G401 (cell line): Measurements from ENCODE around the gene ACACA. TPM values are rescaled to one million over a fixed set of nuclear protein-coding genes. Genes with fewer than 3 reads are reported as not detected.
"Not testable (repeated sequence)": the region's sequence is repeated elsewhere in the genome, so short reads cannot be mapped to it uniquely, and the experiment has no call there.

ENCODE experiments used
- DNase-seq: peaks from one replicate; pipeline ENCODE4 v3.0.0-alpha.2; 2015; ENCODE audit warnings: low spot score
- in situ Hi-C: cut with HindIII; loops from 2 replicates; pipeline ENCODE4 v1.10.0; 2016; ENCODE audit warnings: low sequenced_read_pairs, mixed read lengths
- total RNA-seq: library from RNA; depleted of rRNA; stranded (reverse); fragments of >200 nt; shearing (Covaris generic); gene quantifications from 2 replicates; pipeline ENCODE4 v1.2.3, GENCODE V29; 2014

The ACACA gene
- total RNA-seq, 1 experiment from 2014 or later, result 128 TPM

DNA sequence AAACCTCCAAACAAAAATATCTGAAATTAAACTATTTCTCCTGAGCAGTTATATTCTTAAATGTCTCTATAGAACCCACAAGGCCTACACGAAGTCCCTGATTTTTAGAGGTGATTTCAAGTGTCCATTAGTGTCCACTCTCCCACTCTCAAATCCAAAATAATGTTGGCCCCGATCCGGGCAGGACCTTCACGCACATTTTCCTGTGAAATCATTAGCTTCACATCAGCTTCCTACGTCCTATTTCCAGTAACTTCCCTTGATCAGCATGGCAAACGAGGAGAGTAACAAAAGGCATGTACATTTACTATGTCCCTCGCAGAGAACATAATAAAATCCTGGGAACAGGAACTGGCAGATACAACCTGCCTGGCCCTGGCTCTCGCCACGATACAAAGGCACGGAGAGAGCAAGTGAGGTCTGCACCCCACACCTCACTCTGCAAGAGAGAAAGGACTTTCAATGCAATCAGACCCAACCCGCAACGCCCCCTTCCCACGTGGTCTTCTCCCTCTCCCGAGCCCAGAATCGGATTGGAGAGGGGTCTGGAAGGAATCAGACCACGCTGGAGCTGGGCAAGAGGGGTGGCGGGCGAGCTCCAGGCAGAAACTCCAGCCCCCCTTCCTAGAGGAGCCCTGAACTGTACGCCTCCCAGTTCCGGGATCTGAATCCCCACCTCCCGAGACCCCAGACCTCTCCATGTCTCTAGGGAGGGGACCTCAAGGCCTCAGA is 48.4 kb downstream of the ACACA start:
- in situ Hi-C loops, result no loop called here
- DNase-seq, result peak; percentile 73

DNA sequence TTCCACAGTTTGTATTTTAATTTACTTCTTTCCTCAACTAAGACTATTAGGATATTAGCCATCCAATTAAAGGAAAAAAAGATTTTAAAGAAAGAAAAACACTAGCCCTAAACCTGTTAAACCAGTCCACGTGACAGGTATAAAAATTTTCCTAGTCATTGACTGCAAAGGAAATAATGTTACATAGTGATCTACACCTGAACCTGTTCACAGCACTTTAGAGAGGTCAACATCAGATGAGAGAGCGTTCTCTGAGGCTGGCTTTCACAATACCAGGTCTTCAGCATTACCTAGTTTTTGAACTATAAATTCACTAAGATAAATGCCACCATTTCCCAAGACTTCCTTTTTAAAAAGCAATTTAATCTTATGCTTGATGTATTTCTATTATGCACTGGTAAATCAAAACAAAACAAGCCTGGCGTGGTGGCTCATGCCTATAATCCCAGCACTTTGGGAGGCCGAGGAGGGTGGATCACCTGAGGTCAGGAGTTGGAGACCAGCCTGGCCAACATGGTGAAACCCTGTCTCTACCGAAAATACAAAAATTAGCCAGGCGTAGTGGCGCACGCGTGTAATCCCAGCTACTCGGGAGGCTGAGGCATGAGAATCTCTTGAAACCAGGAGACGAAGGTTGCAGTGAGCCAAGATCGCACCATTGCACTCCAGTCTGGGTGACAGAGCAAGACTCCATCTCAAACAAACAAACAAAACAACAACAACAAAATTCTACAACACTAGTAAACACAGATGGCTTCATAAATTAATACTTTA is 49.7 kb downstream of the ACACA start:
- DNase-seq, in situ Hi-C loops: not testable (repeated sequence)

DNA sequence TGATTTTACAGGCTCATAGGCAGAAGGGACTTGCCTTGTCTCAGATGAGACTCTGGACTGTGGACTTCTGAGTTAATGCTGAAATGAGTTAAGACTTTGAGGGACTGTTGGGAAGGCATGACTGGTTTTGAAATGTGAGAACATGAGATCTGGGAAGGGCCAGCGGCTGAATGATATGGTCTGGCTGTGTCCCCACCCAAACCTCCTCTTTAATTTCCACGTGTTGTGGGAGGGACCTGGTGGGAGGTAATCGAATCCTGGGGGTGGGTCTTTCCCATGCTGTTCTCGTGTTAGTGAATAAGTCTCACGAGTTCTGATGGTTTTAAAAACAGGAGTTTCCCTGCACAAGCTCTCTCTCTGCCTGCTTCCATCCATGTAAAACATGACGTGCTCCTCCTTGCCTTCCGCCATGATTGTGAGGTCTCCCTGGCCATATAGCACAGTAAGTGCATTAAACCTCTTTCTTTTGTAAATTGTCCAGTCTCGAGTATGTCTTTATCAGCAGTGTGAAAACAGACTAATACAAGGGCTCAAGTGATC is 59.7 kb downstream of the ACACA start:
- in situ Hi-C loops, DNase-seq: not testable (repeated sequence)

DNA sequence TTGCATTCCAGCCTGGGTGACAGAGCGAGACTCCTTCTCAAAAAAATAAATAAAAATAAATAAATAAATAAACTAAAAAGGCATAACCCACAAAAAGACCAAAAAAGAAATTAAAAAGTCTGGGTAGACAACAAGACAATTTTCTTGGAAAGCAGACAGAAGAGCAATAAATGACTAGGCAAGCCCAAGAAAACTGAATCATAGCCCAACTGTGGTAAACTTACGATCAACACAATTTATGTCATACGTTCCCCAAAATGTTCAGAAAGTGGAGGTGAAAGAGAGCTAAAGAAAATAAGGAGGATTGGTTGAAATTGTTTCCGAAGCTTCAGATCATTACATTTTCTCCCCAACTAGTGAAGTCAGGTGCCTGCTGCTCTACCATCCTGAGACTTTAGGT is 62.1 kb downstream of the ACACA start:
- in situ Hi-C loops, result no loop called here
- no peak for DNase-seq

DNA sequence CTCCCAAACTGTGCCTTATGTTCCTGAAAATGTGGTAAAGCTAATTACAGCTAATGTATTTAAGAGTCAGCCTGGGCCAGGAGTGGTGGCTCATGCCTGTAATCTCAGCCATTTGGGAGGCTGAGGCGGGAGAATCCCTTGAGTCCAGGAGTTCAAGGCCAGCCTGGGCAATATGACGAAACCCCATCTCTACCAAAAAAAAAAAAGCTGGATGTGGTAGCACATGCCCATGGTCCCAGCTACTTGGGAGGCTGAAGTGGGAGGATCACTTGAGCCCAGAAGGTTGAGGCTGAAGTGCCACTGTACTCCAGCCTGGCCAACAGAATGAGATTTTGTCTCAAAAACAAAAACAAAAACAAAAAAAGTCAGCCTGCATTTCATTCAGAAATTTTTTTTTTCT is 64.0 kb downstream of the ACACA start:
- in situ Hi-C loops, result no loop called here
- DNase-seq, result no peak

DNA sequence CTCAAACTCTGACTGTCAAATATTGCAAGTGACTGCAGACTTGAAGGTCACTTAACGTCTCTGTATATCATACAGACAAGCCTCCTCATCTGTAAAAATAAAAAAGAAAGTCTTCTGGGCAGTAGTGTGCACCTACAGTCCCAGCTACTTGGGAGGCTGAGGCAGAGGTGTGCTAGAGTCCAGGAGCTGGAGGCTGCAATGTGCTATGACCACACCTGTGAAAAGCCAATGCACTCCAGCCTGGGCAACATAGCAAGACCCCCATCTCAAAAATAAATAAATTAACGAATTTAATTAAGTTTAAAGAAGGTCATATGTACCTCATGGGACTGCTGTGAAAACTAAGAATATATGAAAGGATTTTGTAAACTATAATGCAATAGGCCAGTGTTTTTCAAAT is 65.8 kb downstream of the ACACA start:
- in situ Hi-C loops, result no loop called here

GRCh38 chr17:37339321-37339720 is 67.3 kb downstream of the ACACA start:
- peak; percentile 41 for DNase-seq
- in situ Hi-C loops, result no loop called here

More for the DNA sequence above, 65.8 kb downstream of the ACACA start:
- DNase-seq, result no peak

GRCh38 chr17:37338847-37339246 is 67.8 kb downstream of the ACACA start:
- DNase-seq, result no peak
- in situ Hi-C loops, result no loop called here

GRCh38 chr17:37327341-37328090 is 79.1 kb downstream of the ACACA start:
- in situ Hi-C loops, result no loop called here
- no peak for DNase-seq

- in situ Hi-C loops, result no loop called here
- DNase-seq, result peak; percentile 94
These were observed 83.6 kb downstream of the ACACA start for GRCh38 chr17:37322826-37323561.

GRCh38 chr17:37322106-37322505 is 84.5 kb downstream of the ACACA start:
- in situ Hi-C loops, result no loop called here
- no peak for DNase-seq

- no peak for DNase-seq
- in situ Hi-C loops, result no loop called here
These were observed 87.6 kb downstream of the ACACA start for GRCh38 chr17:37318931-37319594.

DNA sequence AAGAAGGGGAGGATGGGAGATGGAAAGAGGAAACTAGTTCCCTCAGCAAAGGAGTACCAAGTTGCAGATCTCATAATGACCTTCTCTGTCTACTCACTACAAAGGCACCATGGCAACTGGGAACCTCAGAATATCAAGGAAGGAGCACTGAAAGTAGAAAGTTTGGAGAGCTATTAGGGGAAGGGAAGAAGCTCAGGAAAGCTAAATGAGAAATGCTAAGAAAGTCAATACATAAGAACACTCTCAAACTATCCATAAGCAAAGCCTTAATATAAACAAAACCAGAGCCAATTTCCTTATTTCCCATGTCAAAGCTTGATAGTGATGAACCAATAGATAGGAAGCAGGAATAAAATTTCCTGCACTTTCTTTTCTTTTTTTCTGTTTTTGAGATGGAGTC is 88.8 kb downstream of the ACACA start:
- DNase-seq, result no peak
- in situ Hi-C loops, result no loop called here

GRCh38 chr17:37315601-37316000 is 91.0 kb downstream of the ACACA start:
- in situ Hi-C loops, result no loop called here

DNA sequence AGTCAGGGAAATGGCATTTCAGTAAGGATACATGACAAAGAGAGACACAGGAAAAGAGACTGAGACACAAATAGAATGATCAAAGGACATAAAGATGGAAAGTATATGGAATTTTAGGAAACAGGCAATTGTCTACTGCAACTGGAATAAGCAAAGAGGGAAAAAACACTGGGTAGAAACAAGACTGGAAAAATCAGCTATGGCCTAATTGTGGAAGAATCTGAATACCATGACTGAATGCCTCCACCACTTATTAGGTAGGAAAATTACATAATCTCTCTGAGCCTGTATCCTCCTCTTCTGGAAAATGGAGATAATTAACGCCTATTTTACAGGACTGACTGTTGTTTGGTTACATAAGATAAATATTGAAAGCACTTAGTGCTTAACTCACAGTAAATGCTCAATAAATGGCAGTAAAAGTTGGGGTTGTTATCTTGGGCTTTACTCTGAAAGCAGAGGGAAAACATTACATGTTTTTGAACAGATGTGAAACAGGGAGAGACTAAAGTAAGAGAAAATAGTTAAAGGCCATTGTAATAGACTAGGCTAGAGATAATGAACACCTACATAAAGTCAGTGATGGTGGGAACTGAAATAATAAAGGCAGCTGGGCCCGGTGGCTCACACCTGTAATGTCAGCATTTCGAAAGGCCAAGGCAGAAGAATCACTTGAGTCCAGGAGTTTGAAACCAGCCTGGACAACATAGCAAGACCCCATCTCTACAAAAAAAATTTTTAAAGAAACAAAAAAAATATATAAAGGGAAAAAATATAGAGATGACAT is 94.3 kb downstream of the ACACA start:
- in situ Hi-C loops, result no loop called here
- no peak for DNase-seq

More at GRCh38 chr17:37315601-37316000, 91.0 kb downstream of the ACACA start:
- no peak for DNase-seq

- in situ Hi-C loops, result no loop called here
- no peak for DNase-seq
These were observed 95.7 kb downstream of the ACACA start for GRCh38 chr17:37310940-37311339.

DNA sequence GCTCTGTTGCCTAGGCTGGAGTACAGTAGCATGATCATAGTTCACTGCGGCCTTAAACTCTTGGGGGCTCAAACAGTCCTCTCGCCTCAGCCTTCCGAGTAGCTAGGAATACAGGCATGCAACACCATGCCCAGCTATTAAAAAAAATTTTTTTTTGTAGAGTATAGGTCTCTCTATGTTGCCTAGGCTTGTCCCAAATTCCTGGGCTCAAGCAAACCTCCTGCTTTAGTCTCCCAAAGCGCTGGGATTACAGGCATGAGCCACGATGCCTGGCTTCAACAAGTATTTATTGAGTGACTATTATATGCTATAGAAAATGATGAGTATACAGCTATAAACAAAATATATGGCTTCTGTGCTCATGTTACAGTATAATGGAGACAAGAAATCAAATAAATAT is 97.6 kb downstream of the ACACA start:
- no peak for DNase-seq
- in situ Hi-C loops, result no loop called here

- in situ Hi-C loops, result no loop called here
- DNase-seq, result no peak
These were observed 101.2 kb downstream of the ACACA start for GRCh38 chr17:37305406-37305905.
